Colonic mucosa (tissue), 4 donors: Measurements from ENCODE around the gene KRT84. TPM values are rescaled to one million over a fixed set of nuclear protein-coding genes. Genes with fewer than 3 reads are reported as not detected.

Experiments used
- DNase-seq: peaks from one replicate; pipeline ENCODE4 v3.0.0-alpha.2; 2020
- H3K27ac ChIP-seq: fragments of 200-600 bp; one replicate; pipeline ENCODE4 v1.8.0; 2021
- H3K27me3 ChIP-seq: fragments of 200-600 bp; one replicate; pipeline ENCODE4 v1.8.0; 2021
- H3K36me3 ChIP-seq: fragments of 200-600 bp; one replicate; pipeline ENCODE4 v1.8.0; 2021
- H3K4me1 ChIP-seq: fragments of 200-600 bp; one replicate; pipeline ENCODE4 v1.8.0; 2021; ENCODE audit warnings: mild to moderate bottlenecking
- H3K4me3 ChIP-seq: fragments of 200-600 bp; one replicate; pipeline ENCODE4 v1.8.0; 2021
- H3K9ac ChIP-seq, 2 donors: one replicate each; pipeline ENCODE4 v1.7.0; 2013; ENCODE audit warnings: control low read depth in 2 of 2, low read depth in 2 of 2, low read length in 2 of 2
- H3K9me3 ChIP-seq: fragments of 200-600 bp; one replicate; pipeline ENCODE4 v1.8.0; 2021
- CTCF ChIP-seq: fragments of 200-600 bp; IDR thresholded peaks from one replicate; pipeline ENCODE4 v1.8.0; 2022; ENCODE audit warnings: antibody characterized with exemption, mild to moderate bottlenecking
- intact Hi-C: fragments of 100-400 bp; cut with DNase I; formaldehyde crosslinking; loops from one replicate; pipeline ENCODE4 v1.14.1; 2022
- total RNA-seq, 2 donors: library from RNA; stranded (reverse); fragmentation: NEBNext Ultra II Directional in 1 of 2; extraction: Animal tissue kit (Norgen Biotek cat#: 25700) in 1 of 2; gene quantifications; one replicate each; pipeline ENCODE4 v1.2.1, GENCODE V29; 2021
- donor health status: healthy.
- donor health status: DM: no; HTN: no; CAD: no.
- donor health status: DM: no; HTN: no; CAD: no.

The KRT84 gene
- total RNA-seq, 2 donors from 2014 or later = not detected

DNA sequence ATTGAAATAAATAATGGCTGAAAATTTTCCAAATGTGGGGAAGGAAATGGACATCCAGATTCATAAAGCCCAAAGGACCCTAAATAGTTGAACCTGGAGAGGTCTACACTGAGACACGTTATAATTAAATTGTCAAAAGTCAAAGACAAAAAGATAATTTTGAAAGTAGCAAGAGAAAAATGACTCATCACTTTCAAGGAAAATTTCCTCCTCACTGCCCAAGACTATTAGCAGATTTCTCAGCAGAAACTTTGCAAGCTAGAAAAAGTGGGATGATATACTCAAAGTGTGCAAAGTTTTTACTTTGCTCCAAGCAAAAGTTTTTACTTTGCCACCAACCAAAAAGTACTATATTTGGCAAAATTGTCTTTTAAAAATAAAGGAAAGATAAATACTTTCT lies 48.4 kb downstream of the KRT84 start:
- TF ChIP-seq CTCF = no peak
- Histone ChIP-seq H3K4me1 (no peaks in the 10 kb centered on the region), H3K9ac (no peak overlapping the region), H3K27me3 (no peaks in the 10 kb centered on the region), H3K27ac (no peak overlapping the region), H3K4me3 (no peak overlapping the region), H3K9me3 (no peaks in the 10 kb centered on the region), H3K36me3 (no peaks in the 10 kb centered on the region)
- no peak for DNase-seq
- intact Hi-C loops = no loop called here

DNA sequence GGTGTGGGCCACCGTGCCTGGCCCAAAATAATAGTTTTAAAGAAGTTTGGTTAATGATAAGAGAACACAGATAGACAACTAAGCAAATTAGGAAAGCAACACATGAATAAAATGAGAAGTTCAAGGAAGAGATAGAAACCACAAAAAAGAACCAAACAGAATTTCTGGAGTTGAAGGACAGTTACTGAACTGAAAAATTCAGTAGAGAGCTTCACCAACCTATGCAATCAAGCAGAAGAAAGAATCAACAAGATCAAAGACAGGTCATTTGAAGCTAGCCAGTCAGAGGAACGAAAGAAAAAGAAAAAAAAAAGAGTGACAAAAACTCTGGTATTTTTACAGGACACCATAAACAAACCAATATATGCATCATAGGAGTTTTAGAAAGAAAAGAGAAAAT lies 48.8 kb downstream of the KRT84 start:
- intact Hi-C loops = no loop called here
- H3K4me3 ChIP-seq = no peak overlapping the region
- H3K27me3 ChIP-seq = no peaks in the 10 kb centered on the region
- H3K9ac ChIP-seq = no peak overlapping the region
- no peaks in the 10 kb centered on the region for H3K36me3 ChIP-seq
- TF ChIP-seq CTCF = no peak
- no peak overlapping the region for H3K27ac ChIP-seq
- no peaks in the 10 kb centered on the region for H3K4me1 ChIP-seq
- no peaks in the 10 kb centered on the region for H3K9me3 ChIP-seq
- no peak for DNase-seq

- H3K27ac ChIP-seq = no peak overlapping the region
- H3K36me3 ChIP-seq = no peaks in the 10 kb centered on the region
- H3K9me3 ChIP-seq = no peaks in the 10 kb centered on the region
- TF ChIP-seq CTCF = no peak
- no peak overlapping the region for H3K4me3 ChIP-seq
- intact Hi-C loops = no loop called here
- no peak overlapping the region for H3K9ac ChIP-seq
- peak; percentile 41 for DNase-seq
- H3K4me1 ChIP-seq = no peaks in the 10 kb centered on the region
- H3K27me3 ChIP-seq = no peaks in the 10 kb centered on the region
Measured at GRCh38 chr12:52335598-52336262, 49.7 kb downstream of the KRT84 start.

DNA sequence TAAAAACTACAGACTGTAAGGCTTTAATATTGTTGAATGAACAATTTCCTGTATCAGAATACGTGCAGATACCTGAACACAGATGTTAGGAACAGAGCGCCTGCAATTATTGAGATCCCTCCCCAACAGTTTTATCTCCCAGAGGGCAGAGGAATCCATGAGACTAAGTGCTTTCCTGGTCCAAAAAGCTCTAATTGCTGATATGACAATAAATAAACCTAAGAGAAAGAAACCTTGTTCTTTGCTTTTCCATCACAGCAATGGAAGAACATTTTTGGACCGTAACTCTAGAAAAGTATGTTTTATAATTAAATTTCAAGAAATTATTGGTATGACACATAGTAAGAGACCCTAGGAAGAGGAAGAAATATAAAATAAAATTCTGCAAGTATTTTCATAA lies 51.3 kb downstream of the KRT84 start:
- H3K4me3 ChIP-seq = no peak overlapping the region
- H3K4me1 ChIP-seq = no peaks in the 10 kb centered on the region
- no peak for TF ChIP-seq CTCF
- H3K9me3 ChIP-seq = no peaks in the 10 kb centered on the region
- H3K27ac ChIP-seq = no peak overlapping the region
- H3K36me3 ChIP-seq = no peaks in the 10 kb centered on the region
- H3K9ac ChIP-seq = no peak overlapping the region
- no peak for DNase-seq
- no peaks in the 10 kb centered on the region for H3K27me3 ChIP-seq
- intact Hi-C loops = no loop called here

GRCh38 chr12:52333321-52333720 lies 52.1 kb downstream of the KRT84 start:
- no peak for TF ChIP-seq CTCF
- H3K4me1 ChIP-seq = no peaks in the 10 kb centered on the region
- no peak overlapping the region for H3K9ac ChIP-seq
- no peak overlapping the region for H3K4me3 ChIP-seq
- H3K9me3 ChIP-seq = no peaks in the 10 kb centered on the region
- no peak for DNase-seq
- H3K36me3 ChIP-seq = no peaks in the 10 kb centered on the region
- H3K27me3 ChIP-seq = no peaks in the 10 kb centered on the region
- no peak overlapping the region for H3K27ac ChIP-seq
- intact Hi-C loops = no loop called here
